Right hindlimb (tissue), 1 donor: Measurements from ENCODE around the gene SART3.

Experiments used
- DNase-seq: peaks from one replicate; pipeline ENCODE4 v3.0.0-alpha.2; 2018

SART3 gene

DNA sequence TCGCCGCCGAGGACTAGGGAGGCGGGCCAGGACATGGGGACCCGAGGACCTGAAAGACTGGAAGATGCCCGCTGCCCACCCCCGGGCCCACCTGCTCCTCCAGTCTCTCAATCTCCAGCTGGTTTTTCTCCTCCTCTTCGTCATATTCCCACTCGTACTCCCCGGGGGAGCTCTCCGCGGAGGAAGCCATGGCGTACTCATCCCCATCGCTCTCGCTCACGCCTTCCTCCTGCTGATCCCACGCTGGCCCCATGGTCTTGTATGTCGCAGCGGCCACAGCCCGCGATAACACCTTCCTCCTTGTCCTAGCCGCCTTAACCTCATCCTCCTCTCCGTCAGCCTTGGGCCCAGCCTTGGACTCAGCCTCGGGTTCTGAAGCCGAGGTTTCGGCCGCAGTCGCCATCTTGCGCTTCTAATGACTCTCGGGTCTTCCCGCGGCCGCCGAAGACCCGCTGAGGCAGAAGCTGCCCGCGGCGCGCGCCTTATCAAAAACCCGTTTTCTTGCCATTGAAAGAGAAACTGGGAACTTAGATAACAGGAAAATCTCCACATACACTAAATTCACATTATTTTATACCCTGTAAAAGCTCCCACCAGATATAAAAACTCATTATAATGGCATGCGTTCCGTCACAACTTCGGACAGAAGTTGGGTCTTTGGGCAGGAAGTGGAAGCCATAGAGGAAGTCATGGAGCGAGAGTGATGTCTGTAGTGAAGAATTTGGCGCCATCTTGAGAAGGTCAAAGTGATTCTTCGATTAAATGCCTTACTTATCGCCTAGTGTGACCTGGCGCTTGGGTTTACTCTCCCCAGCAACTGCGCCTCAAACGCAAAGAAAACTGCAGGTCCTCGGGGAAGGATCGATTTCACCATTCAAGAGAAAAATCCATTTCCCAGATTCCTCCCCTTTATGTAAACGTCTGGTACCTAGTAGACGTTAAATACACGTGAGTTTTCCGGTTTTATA, at the start of gene SART3:
SART3 (minus strand) TSS at position 422 of the 968 bp plus-strand sequence; CDS start at position 403, 19 bp downstream.
- peak; percentile 91 for DNase-seq

DNA sequence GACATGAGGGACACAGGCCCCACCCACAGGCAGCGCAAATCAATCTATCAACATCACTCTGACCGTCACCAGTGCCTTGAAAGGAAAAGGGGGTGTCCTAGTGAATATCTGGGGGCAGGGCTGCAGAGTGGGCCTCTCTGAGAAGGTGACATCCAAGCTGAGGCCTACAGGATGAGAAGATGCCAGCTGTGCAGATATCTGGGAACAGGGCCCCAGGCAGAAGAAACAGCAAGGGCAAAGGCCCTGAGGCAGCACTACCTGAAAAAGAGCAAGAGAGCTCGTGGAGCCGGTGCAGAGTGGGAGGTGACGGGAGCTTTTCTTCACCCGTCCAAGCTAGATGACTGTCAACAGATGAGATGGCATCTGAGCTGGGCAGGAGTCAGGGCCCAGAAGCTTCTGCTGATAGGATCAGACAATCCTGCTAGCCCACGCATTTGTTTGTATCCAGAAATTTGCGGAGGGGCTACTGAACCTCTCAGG, 49.4 kb upstream of the SART3 start:
- DNase-seq: no peak

DNA sequence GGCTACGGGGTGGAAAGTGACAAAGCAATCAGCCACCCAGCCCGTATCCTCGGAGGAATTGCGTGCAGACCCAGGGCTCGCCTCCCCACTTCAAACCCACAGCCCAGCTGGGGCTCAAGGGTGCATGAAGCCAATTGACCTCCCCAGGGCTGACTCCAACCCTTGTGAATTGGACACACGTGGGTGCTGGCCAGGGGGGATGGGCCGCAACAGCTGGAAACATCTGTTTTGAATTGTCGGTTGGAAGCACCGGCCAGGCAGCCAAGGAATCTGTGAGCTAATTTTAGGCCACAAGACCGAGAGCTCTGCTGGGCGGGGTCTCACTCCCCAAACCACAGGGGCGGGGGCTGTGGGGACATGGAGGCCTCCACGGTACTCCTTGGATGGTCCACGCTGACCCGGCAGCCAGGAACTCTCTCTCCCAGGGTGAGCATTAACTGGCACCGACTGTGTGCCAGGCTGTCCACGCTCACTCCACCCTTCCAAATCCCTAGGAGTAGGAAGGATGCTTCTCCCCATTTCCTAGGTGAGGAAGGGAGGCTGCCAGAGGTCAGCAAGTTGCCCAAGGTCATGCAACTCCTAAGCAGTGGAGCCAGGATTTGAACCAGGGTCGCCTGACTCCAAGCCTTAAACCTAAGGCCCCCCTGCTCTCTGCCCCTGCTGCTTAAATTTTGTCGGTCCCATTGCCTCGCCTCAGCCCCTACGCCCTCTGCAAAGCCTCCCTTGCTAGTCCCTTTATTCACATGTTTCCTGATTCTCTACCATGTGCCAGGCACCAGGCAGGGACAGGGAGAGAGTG, 48.8 kb upstream of the SART3 start:
- DNase-seq: peak; percentile 95

GRCh38 chr12:108608616-108609015, 47.6 kb upstream of the SART3 start:
- DNase-seq: no peak

DNA sequence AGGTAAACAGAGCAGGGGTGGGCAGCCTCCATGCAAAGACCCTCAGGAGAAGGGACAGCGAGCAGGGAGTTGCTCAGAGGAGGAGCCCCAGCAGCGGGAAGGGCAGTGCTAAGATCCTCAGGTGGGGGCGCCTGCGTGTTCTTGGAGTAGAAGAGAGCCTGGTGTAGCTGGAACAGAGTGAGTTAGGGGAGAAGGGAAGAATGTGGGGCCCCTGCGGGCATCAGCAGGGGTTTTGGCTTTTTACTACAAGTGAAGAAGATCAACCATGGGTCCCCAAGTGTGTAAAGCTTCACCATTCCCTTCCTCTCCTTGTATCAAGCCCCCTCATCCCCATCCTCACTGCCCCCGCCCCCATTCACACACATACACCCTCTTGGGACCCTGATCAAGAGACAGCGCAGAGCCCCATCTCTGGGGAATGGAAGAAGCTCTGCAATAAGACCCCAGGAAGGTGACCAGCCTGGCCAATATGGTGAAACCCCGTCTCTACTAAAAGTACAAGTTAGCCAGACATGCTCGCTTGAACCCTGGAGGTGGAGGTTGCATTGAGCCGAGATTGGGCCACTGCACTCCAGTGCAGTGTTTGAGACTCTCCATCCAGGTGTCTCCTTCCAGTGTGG, 47.1 kb upstream of the SART3 start:
- DNase-seq: no peak

GRCh38 chr12:108606492-108606891, 45.5 kb upstream of the SART3 start:
- DNase-seq: no peak

DNA sequence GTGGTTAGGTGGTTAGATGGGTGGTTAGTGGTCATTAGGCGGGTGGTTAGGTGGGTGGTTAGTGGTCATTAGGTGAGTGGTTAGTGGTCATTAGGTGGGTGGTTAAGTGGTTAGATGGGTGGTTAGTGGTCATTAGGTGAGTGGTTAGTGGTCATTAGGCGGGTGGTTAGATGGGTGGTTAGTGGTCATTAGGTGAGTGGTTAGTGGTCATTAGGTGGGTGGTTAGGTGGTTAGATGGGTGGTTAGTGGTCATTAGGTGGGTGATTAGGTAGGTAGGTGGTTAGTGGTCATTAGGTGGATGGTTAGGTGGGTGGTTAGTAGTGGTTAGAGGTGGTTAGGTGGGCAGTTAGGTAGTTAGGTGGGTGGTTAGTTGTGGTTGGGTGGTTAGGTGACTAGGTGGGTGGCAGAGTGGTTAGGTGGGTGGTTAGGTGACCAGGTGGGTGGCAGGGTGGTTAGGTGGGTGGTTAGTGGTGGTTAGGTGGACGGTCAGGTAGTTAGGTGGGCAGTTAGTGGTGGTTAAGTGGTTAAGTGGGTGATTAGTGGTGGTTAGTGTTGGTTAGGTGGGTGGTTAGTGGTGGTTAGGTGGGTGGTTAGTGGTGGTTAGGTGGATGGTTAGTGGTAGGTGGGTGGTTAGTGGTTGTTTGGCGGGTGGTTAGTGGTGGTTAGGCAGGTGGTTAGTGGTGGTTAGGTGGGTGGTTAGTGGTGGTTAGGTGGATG, 44.9 kb upstream of the SART3 start:
- DNase-seq: no peak

GRCh38 chr12:108605000-108605689, 44.2 kb upstream of the SART3 start:
- DNase-seq: no peak

GRCh38 chr12:108604208-108604941, 43.4 kb upstream of the SART3 start:
- no peak for DNase-seq

GRCh38 chr12:108603743-108604142, 42.8 kb upstream of the SART3 start:
- DNase-seq: no peak

DNA sequence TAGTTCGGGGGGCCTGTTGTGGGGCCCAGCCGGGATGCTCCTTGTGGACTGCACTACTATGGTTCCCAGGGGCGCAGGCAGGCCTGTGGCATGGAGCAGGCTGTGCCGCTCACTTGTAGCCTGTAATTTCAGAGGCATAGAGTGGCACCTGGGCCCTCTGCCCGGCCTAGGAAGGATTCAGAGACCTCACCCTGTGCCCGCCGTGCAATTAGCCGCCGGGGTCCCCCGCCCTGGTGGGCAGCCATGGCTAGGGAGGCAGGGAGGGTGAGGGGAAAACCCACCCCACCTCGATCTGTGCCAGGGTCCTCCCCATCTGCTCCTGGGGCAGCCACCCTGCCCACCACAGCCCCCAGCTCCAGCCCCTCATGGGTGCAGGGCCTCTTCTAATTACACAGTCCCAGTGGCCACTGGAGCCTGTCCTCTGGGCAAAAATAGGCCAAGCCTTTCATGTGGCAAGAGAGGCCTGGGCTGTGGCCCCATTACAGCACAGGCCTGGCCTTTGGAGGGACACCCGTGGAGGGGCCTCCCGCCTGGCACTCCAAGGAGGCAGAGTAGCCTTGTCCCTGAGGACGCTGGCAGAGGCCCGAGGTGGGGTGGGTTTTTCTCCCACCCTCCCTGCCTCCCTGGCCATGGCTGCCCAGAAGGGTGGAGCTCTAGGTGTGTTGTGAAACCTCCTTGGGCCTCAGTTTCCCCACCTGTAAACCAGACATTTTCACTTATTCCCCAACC, 42.2 kb upstream of the SART3 start:
- no peak for DNase-seq

- no peak for DNase-seq
Observed at GRCh38 chr12:108602209-108602705, 41.3 kb upstream of the SART3 start.

DNA sequence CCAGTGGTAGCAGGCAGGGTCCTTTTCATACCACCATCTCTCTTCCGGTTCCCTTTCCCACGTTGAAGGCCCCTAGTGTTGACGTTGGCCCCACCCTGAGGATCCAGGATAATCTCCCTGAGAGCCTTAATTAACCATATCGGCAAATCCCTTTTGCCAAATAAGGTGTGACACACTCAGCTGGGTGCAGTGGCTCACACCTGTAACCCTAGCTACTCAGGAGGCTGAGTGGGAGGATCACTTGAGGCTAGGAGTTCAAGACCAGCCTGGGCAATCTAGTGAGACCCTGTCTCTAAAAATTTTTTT, 39.7 kb upstream of the SART3 start:
- no peak for DNase-seq

DNA sequence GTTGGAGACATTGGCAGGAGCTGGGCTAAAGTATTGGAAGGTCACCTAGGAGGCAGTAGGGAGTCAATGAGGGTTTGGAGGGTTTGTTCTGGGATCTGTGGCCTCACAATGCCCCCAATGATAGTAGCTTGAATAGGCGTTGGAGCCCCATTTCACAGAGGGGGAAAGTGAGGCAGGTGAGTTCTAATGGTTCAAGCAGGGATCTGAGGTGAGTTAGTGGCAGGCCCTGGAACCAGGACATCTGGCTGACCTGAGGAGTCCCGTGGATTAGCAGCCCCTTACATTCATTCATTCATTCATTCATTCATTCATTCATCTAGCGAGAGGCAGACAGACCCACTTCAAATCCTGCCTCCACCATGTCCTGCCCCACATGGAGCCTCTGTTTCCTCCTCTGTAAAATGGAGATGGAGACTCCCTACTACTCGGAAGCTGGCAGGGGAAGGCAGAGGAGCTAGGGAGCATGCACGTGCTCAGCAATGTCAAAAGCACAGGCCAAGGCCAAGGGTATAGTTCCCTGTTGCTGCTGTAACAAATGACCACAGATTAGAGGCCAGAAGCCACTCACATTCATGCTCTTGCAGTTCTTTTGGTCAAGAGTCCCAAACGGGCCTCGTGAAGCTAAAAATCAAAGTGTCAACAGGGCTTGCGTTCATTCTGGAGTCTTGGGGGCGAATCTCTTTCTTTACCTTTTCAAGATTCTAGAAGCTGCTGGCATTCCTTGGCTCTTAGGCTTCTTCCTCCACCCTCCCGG, 39.2 kb upstream of the SART3 start:
- no peak for DNase-seq

DNA sequence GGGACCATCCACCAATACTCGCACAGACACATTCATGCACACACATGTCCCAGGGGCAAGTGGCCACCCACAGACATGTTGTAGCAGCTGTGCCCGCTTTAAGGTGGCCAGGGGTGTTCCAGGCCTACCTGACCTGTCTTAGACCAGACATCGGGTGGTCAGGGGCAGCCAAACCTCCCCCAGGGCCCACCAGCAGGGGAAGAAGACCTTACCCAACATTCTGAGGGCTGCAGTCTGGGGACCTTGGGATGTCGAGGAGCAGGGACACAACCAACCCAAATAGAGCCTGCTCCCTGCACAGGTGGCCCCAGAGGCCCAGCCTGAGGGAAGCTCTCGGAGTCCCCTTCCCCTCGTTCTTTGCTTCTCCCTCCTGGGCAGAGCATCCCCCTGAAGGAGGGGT, 38.6 kb upstream of the SART3 start:
- DNase-seq: no peak

DNA sequence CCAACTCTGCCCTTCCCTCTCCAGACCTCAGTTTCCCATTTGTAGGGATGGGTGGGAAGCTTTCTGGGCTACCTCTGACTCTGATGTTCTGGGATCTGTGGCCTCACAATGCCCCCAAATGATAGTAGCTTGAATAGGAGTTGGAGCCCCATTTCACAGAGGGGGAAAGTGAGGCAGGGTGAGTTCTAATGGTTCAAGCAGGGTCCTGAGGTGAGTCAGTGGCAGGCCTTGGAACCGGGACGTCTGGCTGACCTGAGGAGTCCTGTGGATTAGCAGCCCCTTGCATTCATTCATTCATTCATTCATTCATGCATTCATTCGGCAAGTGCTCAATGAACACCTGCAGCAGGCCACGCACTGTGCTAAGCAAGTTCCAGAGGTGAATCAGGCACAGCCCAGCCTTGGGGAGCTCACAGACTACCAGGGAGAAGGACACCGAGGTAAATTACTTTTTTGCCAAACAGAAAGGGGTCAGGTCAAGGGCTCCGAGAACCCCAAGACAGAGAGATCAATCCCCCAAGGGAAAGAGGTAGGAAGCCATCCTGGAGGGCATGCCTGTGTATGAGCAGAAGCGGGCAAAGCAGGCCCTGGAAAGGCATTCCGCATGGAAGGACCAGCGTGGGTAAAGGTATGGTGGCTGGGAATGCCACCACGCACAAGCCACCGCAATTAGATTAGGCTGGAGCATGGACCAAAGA, 37.7 kb upstream of the SART3 start:
- no peak for DNase-seq

DNA sequence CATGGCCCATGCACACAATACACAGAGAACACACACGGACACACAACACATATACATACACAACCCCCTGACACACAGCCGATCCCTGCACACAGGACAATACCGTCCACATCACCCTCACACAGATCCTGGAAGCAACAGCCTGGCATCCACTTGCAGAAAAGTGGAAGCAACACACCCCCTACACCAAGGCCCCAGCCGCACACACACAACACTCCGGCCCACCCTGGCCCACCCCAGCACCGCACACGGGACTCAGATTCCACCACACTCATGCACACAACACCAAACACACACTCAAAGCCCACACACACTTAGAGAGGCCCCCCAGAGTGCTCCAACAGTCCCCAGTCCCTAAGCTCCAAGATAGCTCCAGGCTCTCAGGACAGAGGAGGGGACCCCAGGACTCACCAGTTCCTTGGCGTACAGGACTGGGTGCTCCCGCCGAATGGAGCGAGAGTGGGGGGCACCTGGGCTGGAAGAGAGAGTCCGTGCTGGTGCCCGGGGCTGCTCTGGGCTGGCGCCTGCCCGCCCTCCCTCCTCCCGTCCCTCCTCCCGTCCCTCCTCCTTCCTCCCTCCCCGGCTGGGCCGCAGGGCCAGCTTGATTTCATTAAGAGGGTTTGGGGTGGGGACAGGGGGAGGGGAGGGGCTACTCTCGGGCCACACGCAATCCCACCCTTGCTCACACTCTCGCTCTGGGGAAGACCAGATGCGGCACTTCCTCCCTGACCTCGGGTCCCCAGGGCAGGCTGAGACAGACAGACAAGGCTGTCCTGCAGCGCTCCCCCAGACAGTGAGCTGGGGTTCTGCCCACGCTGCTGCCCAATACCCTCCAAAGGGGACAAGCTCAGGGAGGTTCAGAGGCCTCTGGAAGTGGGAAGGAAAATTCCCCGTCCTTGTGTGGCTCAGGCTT, 36.8 kb upstream of the SART3 start, which contains the start of gene TMEM119:
TMEM119 (minus strand) TSS at position 526 of the 913 bp plus-strand sequence. CDS start 5,701 bp downstream, outside the sequence.
- DNase-seq: peak; percentile 85
